Effector memory CD8-positive, alpha-beta T cell (primary cell): ENCODE data around the gene FAM107B.

Experiments used
- ATAC-seq: fragments of 150-1000 bp; cut with Tn5 transposase; replicated peaks from 2 replicates; pipeline ENCODE4 v1.10.0; 2021; ENCODE audit warnings: mild to moderate bottlenecking, moderate library complexity
- DNase-seq, 3 experiments: peaks; one replicate each; pipeline ENCODE4 v3.0.0; 2021
- H3K27ac Mint-ChIP-seq, 2 donors: one replicate each; pipeline ENCODE4 v1.8.0; 2022; ENCODE audit warnings: mild to moderate bottlenecking in 2 of 2, mixed read lengths in 2 of 2, moderate library complexity in 2 of 2
- H3K27me3 Mint-ChIP-seq, 2 donors: one replicate each; pipeline ENCODE4 v1.8.0; 2022; ENCODE audit warnings: mixed read lengths in 2 of 2
- H3K36me3 Mint-ChIP-seq: one replicate; pipeline ENCODE4 v1.8.0; 2022; ENCODE audit warnings: mild to moderate bottlenecking, moderate library complexity, mixed read lengths; ENCODE audit not compliant: insufficient read depth
- H3K4me1 Mint-ChIP-seq, 2 donors: one replicate each; pipeline ENCODE4 v1.8.0; 2022; ENCODE audit warnings: low read depth in 2 of 2, mixed read lengths in 2 of 2
- H3K4me3 Mint-ChIP-seq, 2 donors: one replicate each; pipeline ENCODE4 v1.8.0; 2022; ENCODE audit warnings: mild to moderate bottlenecking in 2 of 2, mixed read lengths in 2 of 2, moderate library complexity in 2 of 2
- H3K9me3 Mint-ChIP-seq, 2 donors: one replicate each; pipeline ENCODE4 v1.8.0; 2022; ENCODE audit warnings: mixed read lengths in 2 of 2

The FAM107B gene

GRCh38 chr10:14566498-14566897, 208.2 kb downstream of the FAM107B start:
- peaks cover 0 to 2% of the 10 kb centered on the region in 2 donors for H3K9me3 Mint-ChIP-seq
- H3K36me3 Mint-ChIP-seq: peaks cover 78% of the 10 kb centered on the region
- H3K27ac Mint-ChIP-seq: peak overlapping the region; percentile 95 to 97
- ATAC-seq: no peak
- no peak for DNase-seq
- H3K4me3 Mint-ChIP-seq: peak overlapping the region; percentile 56 to 78
- no peaks in the 10 kb centered on the region for H3K27me3 Mint-ChIP-seq
- peaks cover 79 to 81% of the 10 kb centered on the region in 2 donors for H3K4me1 Mint-ChIP-seq

GRCh38 chr10:14565199-14565598, 209.5 kb downstream of the FAM107B start:
- Mint-ChIP-seq H3K4me3 (peak overlapping the region; percentile 78 to 81), H3K9me3 (peaks cover 0 to 2% of the 10 kb centered on the region in 2 donors), H3K4me1 (peaks cover 83 to 85% of the 10 kb centered on the region in 2 donors), H3K27me3 (no peaks in the 10 kb centered on the region), H3K36me3 (peaks cover 77% of the 10 kb centered on the region), H3K27ac (peak overlapping the region; percentile 95 to 97)
- ATAC-seq (no peak), DNase-seq (no peak)

DNA sequence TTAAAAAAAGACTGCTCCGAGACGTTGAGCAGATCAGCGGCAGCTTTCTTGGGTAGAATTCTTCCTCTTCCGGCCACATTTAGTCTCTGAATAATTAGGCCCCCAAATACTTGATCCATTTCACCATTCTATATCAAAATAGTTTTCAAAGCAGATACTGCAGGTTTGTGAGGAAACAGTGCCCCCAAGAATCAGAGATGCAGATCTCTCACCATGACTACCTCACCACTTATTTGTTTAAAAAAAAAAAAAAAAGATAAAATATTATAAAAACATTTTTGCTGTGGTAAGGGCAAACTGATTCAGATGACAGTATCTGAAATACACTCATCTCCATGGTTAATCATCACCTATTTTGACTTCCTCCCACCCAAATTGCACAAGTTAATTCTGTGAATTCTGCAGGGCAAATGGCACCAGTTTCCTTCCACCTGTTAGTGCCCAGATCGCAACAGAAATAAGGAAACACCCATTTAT, 210.4 kb downstream of the FAM107B start:
- DNase-seq (peak in 1 of 3 experiments; percentile 43), ATAC-seq (peak; percentile 64)
- no peaks in the 10 kb centered on the region for H3K27me3 Mint-ChIP-seq
- peaks cover 80 to 87% of the 10 kb centered on the region in 2 donors for H3K4me1 Mint-ChIP-seq
- peaks cover 0 to 2% of the 10 kb centered on the region in 2 donors for H3K9me3 Mint-ChIP-seq
- H3K36me3 Mint-ChIP-seq: peaks cover 77% of the 10 kb centered on the region
- H3K27ac Mint-ChIP-seq: peak overlapping the region; percentile 95 to 97
- H3K4me3 Mint-ChIP-seq: peak overlapping the region; percentile 78 to 81

DNA sequence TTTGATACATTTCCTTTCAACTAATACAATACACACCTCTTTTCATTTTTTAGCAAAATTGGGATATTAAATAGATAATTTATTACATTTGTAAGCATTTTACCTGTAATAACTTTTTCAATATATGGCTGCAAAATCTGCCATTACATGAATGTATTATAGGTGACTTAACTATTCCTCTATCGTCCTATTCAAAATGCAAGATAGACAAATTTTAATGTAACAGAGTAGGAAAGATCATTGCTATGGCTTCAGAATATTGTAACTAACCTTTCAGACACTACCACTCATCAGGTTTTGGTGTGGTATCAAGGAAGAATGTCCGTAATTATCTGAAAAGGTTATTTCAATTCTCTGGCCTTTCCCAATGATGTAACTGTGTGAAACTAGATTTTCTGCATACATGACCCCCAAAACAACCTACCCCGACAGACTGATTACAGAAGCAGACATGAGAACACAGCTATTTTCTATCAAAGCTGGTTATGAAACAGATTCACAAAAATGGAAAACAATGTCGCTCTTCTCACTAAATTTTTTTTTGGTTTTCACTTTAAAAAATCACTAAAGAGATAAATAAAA, 211.2 kb downstream of the FAM107B start:
- H3K9me3 Mint-ChIP-seq: peaks cover 0 to 2% of the 10 kb centered on the region in 2 donors
- no peaks in the 10 kb centered on the region for H3K27me3 Mint-ChIP-seq
- H3K36me3 Mint-ChIP-seq: peaks cover 81% of the 10 kb centered on the region
- no peak for DNase-seq
- peak overlapping the region; percentile 95 to 97 for H3K27ac Mint-ChIP-seq
- H3K4me3 Mint-ChIP-seq: peak overlapping the region; percentile 78 to 81
- peaks cover 79 to 85% of the 10 kb centered on the region in 2 donors for H3K4me1 Mint-ChIP-seq
- no peak for ATAC-seq

DNA sequence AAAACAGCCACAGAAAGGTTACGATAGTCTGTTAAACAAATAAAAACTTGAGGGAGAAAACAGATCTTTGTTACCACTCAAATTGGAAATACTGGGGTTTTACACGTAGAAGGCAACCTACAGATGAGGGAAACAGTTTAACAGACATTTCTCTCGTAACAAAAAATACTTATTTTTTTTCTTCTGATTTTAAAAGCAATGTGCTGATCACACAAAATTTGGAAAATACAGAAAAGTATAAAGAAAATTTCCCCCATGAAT, 211.7 kb downstream of the FAM107B start:
- ATAC-seq (no peak), DNase-seq (no peak)
- Mint-ChIP-seq H3K36me3 (peaks cover 81% of the 10 kb centered on the region), H3K4me1 (peaks cover 80 to 85% of the 10 kb centered on the region in 2 donors), H3K27ac (peak overlapping the region; percentile 95 to 97), H3K27me3 (no peaks in the 10 kb centered on the region), H3K4me3 (peak overlapping the region; percentile 78 to 81), H3K9me3 (peaks cover 0 to 2% of the 10 kb centered on the region in 2 donors)

DNA sequence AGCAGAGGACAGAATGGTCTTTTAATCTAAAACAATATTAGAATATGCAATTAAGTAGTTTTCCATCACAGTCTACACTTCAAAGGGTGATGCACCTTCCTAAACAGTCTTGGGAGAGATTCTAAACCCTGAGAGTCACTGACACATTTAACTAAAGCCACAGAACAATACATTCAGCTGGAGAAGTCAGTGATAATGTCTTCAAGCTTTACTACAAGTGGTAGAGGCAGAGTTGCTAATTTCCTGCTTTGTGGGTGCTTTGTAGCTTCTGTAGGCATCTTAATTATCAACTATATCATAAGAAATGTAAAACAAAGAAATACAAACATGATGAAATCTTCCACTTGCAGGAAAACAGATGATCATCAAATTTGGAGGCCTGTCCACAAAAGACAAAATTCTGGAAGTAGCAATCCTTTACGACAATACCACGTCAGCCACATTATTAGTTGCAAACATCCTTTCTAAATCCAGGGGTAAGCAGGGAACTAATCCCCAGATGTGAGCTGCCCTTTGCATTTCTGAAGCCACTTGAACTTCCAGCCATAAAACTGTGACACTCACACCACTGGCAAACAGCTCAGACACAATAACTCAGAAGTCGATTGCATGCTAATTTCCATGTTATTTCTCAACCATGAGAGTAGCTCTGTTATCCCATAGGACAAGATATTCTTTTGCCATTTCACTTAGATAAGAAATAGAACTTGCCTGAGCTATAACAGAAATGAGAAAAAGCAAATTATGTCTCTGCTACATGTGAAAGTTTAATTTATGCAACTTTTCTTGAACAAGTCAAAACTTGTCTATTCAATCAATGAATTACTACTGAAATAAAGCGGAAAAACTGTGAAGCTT, 212.2 kb downstream of the FAM107B start:
- Mint-ChIP-seq H3K9me3 (peaks cover 0 to 2% of the 10 kb centered on the region in 2 donors), H3K36me3 (peaks cover 77% of the 10 kb centered on the region), H3K27me3 (no peaks in the 10 kb centered on the region), H3K4me3 (peak overlapping the region; percentile 78 to 81), H3K27ac (peak overlapping the region; percentile 95 to 97), H3K4me1 (peaks cover 80 to 88% of the 10 kb centered on the region in 2 donors)
- DNase-seq (no peak), ATAC-seq (peak; percentile 10)

GRCh38 chr10:14560791-14561765, 213.6 kb downstream of the FAM107B start:
- Mint-ChIP-seq H3K4me1 (peaks cover 82 to 89% of the 10 kb centered on the region in 2 donors), H3K4me3 (peak overlapping the region; percentile 78 to 81), H3K9me3 (no peaks in the 10 kb centered on the region), H3K27me3 (no peaks in the 10 kb centered on the region), H3K27ac (peak overlapping the region; percentile 95 to 97), H3K36me3 (peaks cover 77% of the 10 kb centered on the region)
- ATAC-seq (peak; percentile 22), DNase-seq (peak in 2 of 3 experiments; percentile 36 to 44)

DNA sequence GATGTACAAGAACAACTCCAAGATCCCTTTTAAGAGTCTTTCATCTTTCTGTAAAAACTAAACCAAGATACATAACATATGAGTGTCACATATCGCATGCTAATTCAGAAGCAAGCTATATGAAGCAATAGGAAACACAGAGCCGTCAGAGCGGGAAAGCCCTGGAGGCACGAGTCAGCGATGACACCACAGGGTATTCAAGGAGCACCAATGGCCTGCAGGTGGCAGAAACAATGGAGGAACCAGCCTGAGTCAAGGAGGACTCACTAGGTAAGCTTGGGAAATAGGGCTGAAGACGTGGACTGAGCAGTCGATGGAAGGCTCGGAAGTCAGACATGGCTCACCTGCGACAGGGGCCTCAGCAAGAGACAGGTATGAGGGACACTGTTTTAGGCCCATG, 214.4 kb downstream of the FAM107B start:
- ATAC-seq (peak; percentile 36), DNase-seq (peak; percentile 36 to 51 (median 50))
- peaks cover 81 to 91% of the 10 kb centered on the region in 2 donors for H3K4me1 Mint-ChIP-seq
- peaks cover 76% of the 10 kb centered on the region for H3K36me3 Mint-ChIP-seq
- H3K27me3 Mint-ChIP-seq: no peaks in the 10 kb centered on the region
- peak overlapping the region; percentile 95 to 97 for H3K27ac Mint-ChIP-seq
- peak overlapping the region; percentile 78 to 81 for H3K4me3 Mint-ChIP-seq
- no peaks in the 10 kb centered on the region for H3K9me3 Mint-ChIP-seq

GRCh38 chr10:14558025-14558424, 216.7 kb downstream of the FAM107B start:
- H3K27ac Mint-ChIP-seq: peak overlapping the region; percentile 95 to 97
- H3K4me3 Mint-ChIP-seq: peak overlapping the region; percentile 57 to 78
- H3K36me3 Mint-ChIP-seq: peaks cover 70% of the 10 kb centered on the region
- no peaks in the 10 kb centered on the region for H3K27me3 Mint-ChIP-seq
- peaks cover 84 to 92% of the 10 kb centered on the region in 2 donors for H3K4me1 Mint-ChIP-seq
- no peaks in the 10 kb centered on the region for H3K9me3 Mint-ChIP-seq
- ATAC-seq (no peak), DNase-seq (no peak)

DNA sequence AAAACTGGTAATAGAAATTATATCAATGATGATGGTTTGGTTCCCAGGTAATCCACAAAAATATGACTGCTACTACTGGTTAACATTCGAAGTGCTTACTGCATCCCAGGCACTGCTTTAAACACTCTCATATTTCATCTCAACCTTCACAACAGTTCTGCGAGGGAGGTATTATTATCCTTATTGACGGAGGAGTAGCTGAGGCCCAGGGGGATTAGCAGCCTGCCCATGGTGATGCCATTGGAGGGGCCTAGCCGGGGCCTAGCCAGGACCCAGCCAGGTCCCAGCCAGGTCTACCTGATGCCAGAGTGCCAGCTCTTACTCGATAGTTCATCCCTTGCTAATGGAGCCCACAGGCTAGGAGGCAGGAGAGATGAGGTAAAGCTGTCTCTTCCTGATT, 217.1 kb downstream of the FAM107B start:
- Mint-ChIP-seq H3K4me3 (peak overlapping the region in 1 of 2 donors; percentile 78), H3K4me1 (peaks cover 83 to 91% of the 10 kb centered on the region in 2 donors), H3K9me3 (no peaks in the 10 kb centered on the region), H3K27me3 (no peaks in the 10 kb centered on the region), H3K36me3 (peaks cover 75% of the 10 kb centered on the region), H3K27ac (peak overlapping the region; percentile 95 to 98)
- DNase-seq (no peak), ATAC-seq (no peak)

GRCh38 chr10:14556285-14556956, 218.3 kb downstream of the FAM107B start:
- Mint-ChIP-seq H3K4me1 (peaks cover 82 to 90% of the 10 kb centered on the region in 2 donors), H3K27ac (peak overlapping the region; percentile 95 to 98), H3K27me3 (no peaks in the 10 kb centered on the region), H3K4me3 (peak overlapping the region; percentile 77 to 78), H3K9me3 (no peaks in the 10 kb centered on the region), H3K36me3 (peaks cover 80% of the 10 kb centered on the region)
- DNase-seq (peak; percentile 48 to 51 (median 49)), ATAC-seq (peak; percentile 57)

- peak overlapping the region; percentile 95 to 98 for H3K27ac Mint-ChIP-seq
- peak overlapping the region; percentile 77 to 78 for H3K4me3 Mint-ChIP-seq
- peaks cover 77 to 89% of the 10 kb centered on the region in 2 donors for H3K4me1 Mint-ChIP-seq
- peaks cover 80% of the 10 kb centered on the region for H3K36me3 Mint-ChIP-seq
- ATAC-seq (no peak), DNase-seq (no peak)
- H3K27me3 Mint-ChIP-seq: no peaks in the 10 kb centered on the region
- H3K9me3 Mint-ChIP-seq: no peaks in the 10 kb centered on the region
Measured at GRCh38 chr10:14555807-14556206, 218.9 kb downstream of the FAM107B start.
